ENCODE data around the gene DNAI2.

The DNAI2 gene

GRCh38 chr17:74274060-74274708 is at the start of gene DNAI2:
TSS of gene DNAI2 (plus strand) at chr17:74274234. CDS start at chr17:74281818, 7,584 bp downstream.
- no peak for TF ChIP-seq CTCF (IDR thresholded peaks at IDR 0.05; ENCODE audit: low read depth, low read length)
- no peak within 1 kb of the TSS for H3K4me3 ChIP-seq (ENCODE audit: low read depth, low read length)

GRCh38 chr17:74224959-74225725 is 48.9 kb upstream of the DNAI2 start:
- no peak for TF ChIP-seq CTCF (IDR thresholded peaks at IDR 0.05; ENCODE audit: low read depth, low read length)
- H3K4me3 ChIP-seq (ENCODE audit: low read depth, low read length): no peak overlapping the region

GRCh38 chr17:74226252-74226651 is 47.8 kb upstream of the DNAI2 start:
- H3K4me3 ChIP-seq (ENCODE audit: low read depth, low read length): no peak overlapping the region
- TF ChIP-seq CTCF (IDR thresholded peaks at IDR 0.05; ENCODE audit: low read depth, low read length): no peak

- TF ChIP-seq CTCF (IDR thresholded peaks at IDR 0.05; ENCODE audit: low read depth, low read length): no peak
Observed at GRCh38 chr17:74227271-74228080, 46.6 kb upstream of the DNAI2 start.

GRCh38 chr17:74228306-74228978 is 45.6 kb upstream of the DNAI2 start:
- no peak overlapping the region for H3K4me3 ChIP-seq (ENCODE audit: low read depth, low read length)
- TF ChIP-seq CTCF (IDR thresholded peaks at IDR 0.05; ENCODE audit: low read depth, low read length): no peak

More at GRCh38 chr17:74227271-74228080, 46.6 kb upstream of the DNAI2 start:
- H3K4me3 ChIP-seq (ENCODE audit: low read depth, low read length): no peak overlapping the region

GRCh38 chr17:74230896-74231295 is 43.1 kb upstream of the DNAI2 start:
- H3K4me3 ChIP-seq (ENCODE audit: low read depth, low read length): no peak overlapping the region
- no peak for TF ChIP-seq CTCF (IDR thresholded peaks at IDR 0.05; ENCODE audit: low read depth, low read length)
